IMR-90 (cell line): ENCODE results near the gene RTN1. TPM values are rescaled to one million over a fixed set of nuclear protein-coding genes. Genes with fewer than 3 reads are reported as not detected.
A peak's percentile ranks its signal among the peaks of the same experiment; 100 is the strongest.

Experiments
- ATAC-seq: fragments of 200-7000 bp; cut with Tn5 transposase; 2 replicates; pipeline ENCODE4 v1.9.1; 2020; ENCODE audit warnings: low read depth, mild to moderate bottlenecking, moderate library complexity
- BruUV-seq: library from RNA; stranded (reverse); fragments of 400-500 nt; replicated peaks from 2 replicates; lab custom pipeline; 2021; lab: Mats Ljungman, UMichigan
- CTCF ChIA-PET: fragments of 300-600 bp; formaldehyde crosslinking; extraction: SDS; loops from one replicate; lab custom pipeline; 2021; ENCODE audit warnings: antibody characterized with exemption; lab: Yijun Ruan, JAX
- POLR2A ChIA-PET: fragments of 300-600 bp; sonication (Branson Sonifier 250); formaldehyde crosslinking; loops from one replicate; lab custom pipeline; 2022; ENCODE audit warnings: antibody characterized with exemption; ENCODE audit not compliant: unreplicated experiment; lab: Charles Lee
- DNase-seq: peaks from one replicate; pipeline ENCODE4 v3.0.0; 2013
- H2AFZ ChIP-seq: replicated peaks from 2 replicates; pipeline ENCODE3; 2013; ENCODE audit warnings: low read length, mild to moderate bottlenecking; ENCODE audit not compliant: poor library complexity
- H2AK5ac ChIP-seq: 2 replicates; pipeline ENCODE4 v1.6.1; 2013; ENCODE audit warnings: low read depth, low read length, inconsistent platforms
- H2AK9ac ChIP-seq: replicated peaks from 2 replicates; pipeline ENCODE3; 2013; ENCODE audit warnings: mild to moderate bottlenecking, low read depth, low read length, moderate library complexity; ENCODE audit not compliant: poor library complexity
- H2BK120ac ChIP-seq: 2 replicates; pipeline ENCODE4 v1.6.1; 2013; ENCODE audit warnings: low read depth, low read length, inconsistent platforms
- H2BK15ac ChIP-seq: 3 replicates; pipeline ENCODE4 v1.6.1; 2013; ENCODE audit warnings: low read depth, low read length, inconsistent platforms
- H2BK20ac ChIP-seq: 2 replicates; pipeline ENCODE4 v1.6.1; 2013; ENCODE audit warnings: low read depth, mild to moderate bottlenecking, inconsistent platforms, low read length, moderate library complexity
- H2BK5ac ChIP-seq: 2 replicates; pipeline ENCODE4 v1.6.1; 2013; ENCODE audit warnings: mild to moderate bottlenecking, low read depth, low read length, inconsistent platforms; ENCODE audit not compliant: poor library complexity, severe bottlenecking
- H3K14ac ChIP-seq: replicated peaks from 2 replicates; pipeline ENCODE4 v1.6.1; 2013; ENCODE audit warnings: low read depth, low read length, inconsistent platforms
- H3K18ac ChIP-seq: 2 replicates; pipeline ENCODE4 v1.6.1; 2013; ENCODE audit warnings: low read depth, low read length, control low read depth
- H3K23ac ChIP-seq: 2 replicates; pipeline ENCODE4 v1.6.1; 2013; ENCODE audit warnings: low read depth, low read length, inconsistent platforms
- H3K27ac ChIP-seq: 2 replicates; pipeline ENCODE4 v1.5.1; 2013; ENCODE audit warnings: mild to moderate bottlenecking, control low read depth, low read length; ENCODE audit not compliant: insufficient read depth
- H3K27me3 ChIP-seq: 2 replicates; pipeline ENCODE4 v1.6.1; 2013; ENCODE audit warnings: low read length; ENCODE audit not compliant: control insufficient read depth, insufficient read depth
- H3K36me3 ChIP-seq: 2 replicates; pipeline ENCODE4 v1.6.1; 2013; ENCODE audit warnings: low read length, mixed read lengths; ENCODE audit not compliant: control insufficient read depth, insufficient read depth
- H3K4ac ChIP-seq: 2 replicates; pipeline ENCODE4 v1.6.1; 2013; ENCODE audit warnings: low read depth, low read length, inconsistent platforms
- H3K4me1 ChIP-seq: 2 replicates; pipeline ENCODE4 v1.6.1; 2013; ENCODE audit warnings: low read length, mixed read lengths; ENCODE audit not compliant: control insufficient read depth, insufficient read depth
- H3K4me2 ChIP-seq: 2 replicates; pipeline ENCODE4 v1.6.1; 2013; ENCODE audit warnings: low read depth, mild to moderate bottlenecking, control low read depth, low read length, moderate library complexity
- H3K4me3 ChIP-seq: 2 replicates; pipeline ENCODE4 v1.5.1; 2013; ENCODE audit warnings: low read depth, mild to moderate bottlenecking, control low read depth, low read length, moderate library complexity; ENCODE audit not compliant: insufficient read depth
- H3K56ac ChIP-seq: 2 replicates; pipeline ENCODE4 v1.6.1; 2013; ENCODE audit warnings: low read length, inconsistent platforms; ENCODE audit not compliant: insufficient read depth; ENCODE audit errors: extremely low read depth
- H3K79me1 ChIP-seq, 2 experiments: 2 replicates each; pipeline ENCODE4 v1.6.1; 2013; ENCODE audit warnings: low read length in 2 of 2, inconsistent platforms in 1 of 2, low read depth in 1 of 2
- H3K9ac ChIP-seq: 2 replicates; pipeline ENCODE4 v1.6.1; 2013; ENCODE audit warnings: low read depth, low read length, control low read depth
- H3K9me1 ChIP-seq: 2 replicates; pipeline ENCODE4 v1.6.1; 2013; ENCODE audit warnings: low read length, inconsistent platforms; ENCODE audit not compliant: insufficient read depth
- H3K9me3 ChIP-seq: 2 replicates; pipeline ENCODE4 v1.6.1; 2013; ENCODE audit warnings: low read length; ENCODE audit not compliant: control insufficient read depth, insufficient read depth
- H4K20me1 ChIP-seq: 2 replicates; pipeline ENCODE4 v1.6.1; 2013; ENCODE audit warnings: low read length, inconsistent platforms; ENCODE audit not compliant: insufficient read depth
- H4K5ac ChIP-seq: 2 replicates; pipeline ENCODE4 v1.6.1; 2013; ENCODE audit warnings: mild to moderate bottlenecking, low read depth, low read length, control low read depth
- H4K8ac ChIP-seq, 2 experiments: 2 replicates each; pipeline ENCODE4 v1.6.1; 2013; ENCODE audit warnings: low read depth in 2 of 2, low read length in 2 of 2, control low read depth in 1 of 2, inconsistent platforms in 1 of 2
- H4K91ac ChIP-seq: 2 replicates; pipeline ENCODE4 v1.6.1; 2013; ENCODE audit warnings: low read depth, low read length, inconsistent platforms; ENCODE audit not compliant: insufficient read depth
- BHLHE40 ChIP-seq: fragments of 150-350 bp; IDR thresholded peaks from 2 replicates; pipeline ENCODE4 v1.6.1; 2016; ENCODE audit warnings: mild to moderate bottlenecking, low read depth, low read length
- CTCF ChIP-seq: conservative IDR thresholded peaks from 2 replicates; pipeline ENCODE4 v1.5.1; 2012; ENCODE audit warnings: mild to moderate bottlenecking, low read depth, low read length, improper control_type of control experiment
- MAFK ChIP-seq: IDR thresholded peaks from 2 replicates; pipeline ENCODE4 v1.6.1; 2012; ENCODE audit warnings: low read depth, low read length, improper control_type of control experiment
- RAD21 ChIP-seq: IDR thresholded peaks from 2 replicates; pipeline ENCODE4 v1.6.1; 2012; ENCODE audit warnings: low read length, improper control_type of control experiment
- SMC3 ChIP-seq: fragments of 150-350 bp; IDR thresholded peaks from 2 replicates; pipeline ENCODE4 v1.6.1; 2016; ENCODE audit warnings: low read depth, mild to moderate bottlenecking, antibody characterized with exemption, low read length, moderate library complexity
- WGBS, 2 experiments: methylation state at CpG; one replicate each; pipeline versions ENCODE4 v1.1.5 to v1.1.7; 2013; ENCODE audit warnings: missing lambda C conversion rate in 2 of 2; ENCODE audit not compliant: insufficient read length in 1 of 2; ENCODE audit errors: extremely low coverage in 2 of 2; 5-methylcytosine and 5-hydroxymethylcytosine counted together
- dilution Hi-C: fragments of 300-500 bp; cut with HindIII; formaldehyde crosslinking; loops from one replicate; pipeline ENCODE4 v1.14.3; 2018; ENCODE audit warnings: low sequenced_read_pairs; ENCODE audit not compliant: unreplicated experiment
- in situ Hi-C: fragments of 300-500 bp; cut with MboI; formaldehyde crosslinking; loops from 3 replicates; pipeline ENCODE4 v1.14.3; 2019; ENCODE audit warnings: low sequenced_read_pairs, inconsistent platforms, mixed read lengths
- intact Hi-C: fragments of 100-400 bp; cut with micrococcal nuclease; formaldehyde crosslinking; loops from 2 replicates; pipeline ENCODE4 v1.10.0; 2022
- polyA plus RNA-seq, 3 experiments: library from polyadenylated mRNA; depleted of rRNA; stranded (reverse); fragments of >200 nt; gene quantifications; 2 replicates each; pipeline ENCODE4 v1.2.3, GENCODE V29; 2012; ENCODE audit warnings: low replicate concordance in 1 of 3
- total RNA-seq: library from RNA; depleted of rRNA; stranded (reverse); fragments of >200 nt; gene quantifications from 2 replicates; pipeline ENCODE4 v1.2.3, GENCODE V29; 2012

The RTN1 gene
- total and polyA plus RNA-seq, 2 of the 4 experiments (the other 2 are of a cell fraction) = 0.18 to 0.46 TPM

DNA sequence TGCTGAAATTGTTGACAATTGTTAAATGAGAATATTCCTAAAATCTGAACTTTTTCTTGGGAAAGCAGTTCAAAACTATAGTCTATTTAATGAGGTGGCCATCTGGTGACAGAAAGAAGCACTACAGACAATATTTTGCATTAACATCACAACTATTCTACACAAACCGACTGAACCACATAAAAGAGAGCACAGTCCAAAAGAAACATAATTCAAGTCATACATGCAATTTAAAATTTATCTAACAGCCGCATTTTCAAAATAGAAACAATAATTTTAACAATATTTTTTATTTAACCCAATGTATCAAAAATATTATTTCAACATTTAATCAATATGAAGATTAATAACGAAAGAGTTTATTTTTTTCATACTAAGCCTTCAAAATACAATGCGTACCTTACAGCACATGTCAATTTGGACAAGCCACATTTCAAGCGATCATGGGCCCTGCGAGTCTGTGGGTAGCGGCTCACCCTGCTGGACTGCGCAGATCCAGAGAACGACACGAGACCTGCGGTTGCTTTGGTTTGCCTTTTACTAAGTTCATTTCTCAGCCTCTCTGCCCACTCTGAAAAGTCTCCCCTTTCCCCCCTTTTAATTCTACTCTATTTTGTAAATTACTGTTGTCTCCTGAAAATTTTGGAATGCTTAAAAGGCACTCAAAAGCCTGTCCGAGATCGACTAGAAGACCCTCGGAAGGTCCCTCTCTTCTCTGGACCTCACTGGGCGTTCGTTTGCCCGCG is 48.4 kb upstream of the RTN1 start:
- Histone ChIP-seq H4K5ac (no peak overlapping the region), H3K23ac (no peak overlapping the region), H2BK5ac (no peak overlapping the region), H3K14ac (no peak overlapping the region), H2AK5ac (no peak overlapping the region), H3K9me1 (no peaks in the 10 kb centered on the region), H3K4ac (no peak overlapping the region), H3K36me3 (no peaks in the 10 kb centered on the region), H4K20me1 (no peaks in the 10 kb centered on the region), H3K18ac (no peak overlapping the region), H3K79me1 (no peaks in the 10 kb centered on the region), H3K4me3 (peak overlapping the region; percentile 24; the same call in 1 of the 2 replicates), H2BK120ac (no peak overlapping the region), H3K4me2 (peak overlapping the region; percentile 94), H2BK15ac (no peak overlapping the region), H3K9ac (no peak overlapping the region), H4K8ac (no peak overlapping the region), H3K56ac (no peak overlapping the region), H3K4me1 (no peaks in the 10 kb centered on the region; the same call in 1 of the 2 replicates), H2AK9ac (no peak overlapping the region), H2BK20ac (no peak overlapping the region), H3K9me3 (no peaks in the 10 kb centered on the region), H4K91ac (no peak overlapping the region), H3K27me3 (peaks cover 21% of the 10 kb centered on the region), H2AFZ (peak overlapping the region; percentile 81), H3K27ac (no peak overlapping the region)
- intact Hi-C loops = loop anchor here (1.0 to 5.0 kb wide), 3 partner anchors 212 to 412 kb away; no protein-coding TSS in a partner anchor
- DNase-seq (peak; percentile 18), ATAC-seq (peak; percentile 85)
- TF ChIP-seq CTCF (peak; percentile 44), MAFK (no peak), RAD21 (peak; percentile 24; the same call in 1 of the 2 replicates), BHLHE40 (peak; percentile 49; the same call in 1 of the 2 replicates), SMC3 (peak; percentile 37; the same call in 1 of the 2 replicates)
- ChIA-PET POLR2A (interaction anchor here (0.6 kb wide), 1 partner anchor 309 kb away, joined by 3 read pairs; no protein-coding TSS in a partner anchor), CTCF (interaction anchor here (0.7 to 1.5 kb wide), 2 partner anchors 20 to 23 kb away, joined by 3 read pairs; no protein-coding TSS in a partner anchor)
- dilution Hi-C loops = no loop called here
- in situ Hi-C loops = no loop called here
- no TSS peak for BruUV-seq
- WGBS, 2 experiments = 3% methylated on average over 6 of the region's 18 CpGs; no CpG with 5 or more reads in 1 of the 2 experiments
